Brain microvascular endothelial cell (primary cell): ENCODE results near the gene HERPUD1.

Source experiments
- DNase-seq: peaks from one replicate; pipeline ENCODE4 v3.0.0-alpha.2; 2020
- H3K27ac ChIP-seq: fragments of 250-450 bp; sonication (Bioruptor Pico); 2 replicates; pipeline ENCODE4 v1.5.1; 2020; ENCODE audit warnings: mild to moderate bottlenecking, moderate library complexity
- H3K27me3 ChIP-seq: fragments of 250-450 bp; sonication (Bioruptor Pico); replicated peaks from 2 replicates; pipeline ENCODE4 v1.5.1; 2020; ENCODE audit warnings: mild to moderate bottlenecking
- H3K36me3 ChIP-seq: fragments of 250-450 bp; sonication (Bioruptor Pico); replicated peaks from 2 replicates; pipeline ENCODE4 v1.5.1; 2020; ENCODE audit warnings: mild to moderate bottlenecking
- H3K4me3 ChIP-seq: 2 replicates; pipeline ENCODE4 v1.5.1; 2011; ENCODE audit warnings: low read depth, mild to moderate bottlenecking, control low read depth, low read length, moderate library complexity
- CTCF ChIP-seq: IDR thresholded peaks from 2 replicates; pipeline ENCODE4 v1.5.1; 2011; ENCODE audit warnings: low read depth, mild to moderate bottlenecking, moderate library complexity, low read length, control low read depth, inconsistent platforms; ENCODE audit errors: missing control alignments
- in situ Hi-C: cut with HindIII; loops from 2 replicates; pipeline ENCODE4 v1.10.0; 2017; ENCODE audit warnings: low sequenced_read_pairs, low pct_ligation_motif_present

The HERPUD1 gene

GRCh38 chr16:56911771-56912571 lies 20.0 kb upstream of the HERPUD1 start:
- in situ Hi-C loops: no loop called here
- peak overlapping the region; percentile 82 for H3K27ac ChIP-seq

GRCh38 chr16:56912746-56913708 lies 18.9 kb upstream of the HERPUD1 start:
- in situ Hi-C loops: no loop called here
- no peaks in the 10 kb centered on the region for H3K27me3 ChIP-seq
- H3K4me3 ChIP-seq: no peak overlapping the region
- TF ChIP-seq CTCF: no peak
- no peaks in the 10 kb centered on the region for H3K36me3 ChIP-seq
- H3K27ac ChIP-seq: peak overlapping the region; percentile 82
- DNase-seq: peak; percentile 45

More at GRCh38 chr16:56911771-56912571, 20.0 kb upstream of the HERPUD1 start:
- Histone ChIP-seq H3K36me3 (no peaks in the 10 kb centered on the region), H3K4me3 (no peak overlapping the region), H3K27me3 (no peaks in the 10 kb centered on the region)
- TF ChIP-seq CTCF: no peak
- DNase-seq: peak; percentile 56

GRCh38 chr16:56914896-56915295 lies 17.0 kb upstream of the HERPUD1 start:
- DNase-seq: no peak
- H3K27ac ChIP-seq: peak overlapping the region; percentile 85
- no peak for TF ChIP-seq CTCF
- no peak overlapping the region for H3K4me3 ChIP-seq
- in situ Hi-C loops: no loop called here
- H3K36me3 ChIP-seq: no peaks in the 10 kb centered on the region
- no peaks in the 10 kb centered on the region for H3K27me3 ChIP-seq

- no peaks in the 10 kb centered on the region for H3K36me3 ChIP-seq
- no peaks in the 10 kb centered on the region for H3K27me3 ChIP-seq
- peak; percentile 58 for DNase-seq
- in situ Hi-C loops: no loop called here
- no peak overlapping the region for H3K4me3 ChIP-seq
- TF ChIP-seq CTCF: no peak
- H3K27ac ChIP-seq: peak overlapping the region; percentile 85
These were observed 16.4 kb upstream of the HERPUD1 start for GRCh38 chr16:56915336-56916119.

GRCh38 chr16:56916571-56917403 lies 15.2 kb upstream of the HERPUD1 start:
- Histone ChIP-seq H3K27ac (peak overlapping the region; percentile 85), H3K27me3 (no peaks in the 10 kb centered on the region), H3K36me3 (no peaks in the 10 kb centered on the region), H3K4me3 (no peak overlapping the region)
- in situ Hi-C loops: no loop called here
- no peak for DNase-seq
- TF ChIP-seq CTCF: no peak
